GM15510 (cell line): ENCODE data around the gene CACNA1C.

Experiments used
- POLR2A ChIP-seq: IDR thresholded peaks from 3 replicates; pipeline ENCODE4 v1.6.1; 2011; ENCODE audit warnings: borderline replicate concordance; ENCODE audit not compliant: insufficient read length; ENCODE audit errors: extremely low read depth

CACNA1C gene

GRCh38 chr12:2352203-2352602 is 299.4 kb downstream of the CACNA1C start:
- TF ChIP-seq POLR2A, result no peak

- TF ChIP-seq POLR2A, result no peak
Measured at GRCh38 chr12:2353281-2353680, 300.5 kb downstream of the CACNA1C start.

- TF ChIP-seq POLR2A, result no peak
Measured at GRCh38 chr12:2353691-2354090, 300.9 kb downstream of the CACNA1C start.

- TF ChIP-seq POLR2A, result no peak
Measured at GRCh38 chr12:2354151-2354991, 301.6 kb downstream of the CACNA1C start.

- no peak for TF ChIP-seq POLR2A
Measured at GRCh38 chr12:2355198-2355597, 302.4 kb downstream of the CACNA1C start.

- TF ChIP-seq POLR2A, result no peak
Measured at GRCh38 chr12:2355604-2356003, 302.8 kb downstream of the CACNA1C start.

- TF ChIP-seq POLR2A, result no peak
Measured at GRCh38 chr12:2356601-2357125, 303.9 kb downstream of the CACNA1C start.

- no peak for TF ChIP-seq POLR2A
Measured at GRCh38 chr12:2358986-2359658, 306.3 kb downstream of the CACNA1C start.

GRCh38 chr12:2359725-2360629 is 307.2 kb downstream of the CACNA1C start:
- no peak for TF ChIP-seq POLR2A

GRCh38 chr12:2360630-2361170 is 307.9 kb downstream of the CACNA1C start:
- no peak for TF ChIP-seq POLR2A

GRCh38 chr12:2363836-2364609 is 311.2 kb downstream of the CACNA1C start:
- no peak for TF ChIP-seq POLR2A

- TF ChIP-seq POLR2A, result no peak
Measured at GRCh38 chr12:2364631-2365051, 311.9 kb downstream of the CACNA1C start.

- TF ChIP-seq POLR2A, result no peak
Measured at GRCh38 chr12:2366711-2367110, 313.9 kb downstream of the CACNA1C start.

- no peak for TF ChIP-seq POLR2A
Measured at GRCh38 chr12:2372178-2372577, 319.4 kb downstream of the CACNA1C start.
